H9 (cell line): ENCODE data around the gene AP4M1. TPM values are rescaled to one million over a fixed set of nuclear protein-coding genes. Genes with fewer than 3 reads are reported as not detected.

Experiments
- DNase-seq: peaks from one replicate; pipeline ENCODE4 v3.0.0-alpha.2; 2017
- H2AFZ ChIP-seq: one replicate; pipeline ENCODE4 v1.6.1; 2013; ENCODE audit warnings: mild to moderate bottlenecking, low read length, control low read depth, moderate library complexity
- H2AK5ac ChIP-seq: 2 replicates; pipeline ENCODE4 v1.6.1; 2013; ENCODE audit warnings: low read length, control low read depth, mixed read lengths; ENCODE audit not compliant: insufficient read length
- H2BK120ac ChIP-seq: one replicate; pipeline ENCODE4 v1.6.1; 2013; ENCODE audit warnings: low read depth, mild to moderate bottlenecking, low read length, control low read depth, inconsistent platforms; ENCODE audit not compliant: poor library complexity, severe bottlenecking
- H2BK12ac ChIP-seq: 2 replicates; pipeline ENCODE4 v1.6.1; 2013; ENCODE audit warnings: low read length, control low read depth, mixed read lengths, low read depth; ENCODE audit not compliant: insufficient read length
- H2BK15ac ChIP-seq: 2 replicates; pipeline ENCODE4 v1.6.1; 2013; ENCODE audit warnings: low read depth, low read length, control low read depth
- H2BK20ac ChIP-seq: one replicate; pipeline ENCODE4 v1.6.1; 2013; ENCODE audit warnings: low read depth, mild to moderate bottlenecking, low read length, control low read depth, inconsistent platforms; ENCODE audit not compliant: poor library complexity, severe bottlenecking
- H2BK5ac ChIP-seq: 2 replicates; pipeline ENCODE4 v1.6.1; 2013; ENCODE audit warnings: low read length, control low read depth, mixed read lengths; ENCODE audit not compliant: insufficient read length
- H3K14ac ChIP-seq: 2 replicates; pipeline ENCODE4 v1.6.1; 2013; ENCODE audit warnings: low read length, control low read depth; ENCODE audit not compliant: insufficient read depth
- H3K18ac ChIP-seq: 2 replicates; pipeline ENCODE4 v1.6.1; 2013; ENCODE audit warnings: low read depth, mild to moderate bottlenecking, mixed read lengths, low read length, control low read depth; ENCODE audit not compliant: insufficient read length
- H3K23ac ChIP-seq: 2 replicates; pipeline ENCODE4 v1.6.1; 2013; ENCODE audit warnings: low read length, control low read depth, mixed read lengths, low read depth; ENCODE audit not compliant: insufficient read length
- H3K23me2 ChIP-seq: 2 replicates; pipeline ENCODE4 v1.6.1; 2013; ENCODE audit warnings: low read depth, mild to moderate bottlenecking, mixed read lengths, low read length, control low read depth; ENCODE audit not compliant: insufficient read length, poor library complexity, severe bottlenecking
- H3K27ac ChIP-seq: 2 replicates; pipeline ENCODE4 v1.5.1; 2013; ENCODE audit warnings: low read length, control low read depth, mixed read lengths, low read depth; ENCODE audit not compliant: insufficient read length
- H3K27me3 ChIP-seq: 2 replicates; pipeline ENCODE4 v1.6.1; 2013; ENCODE audit warnings: low read length, control low read depth, inconsistent platforms; ENCODE audit not compliant: insufficient read depth
- H3K4ac ChIP-seq: 2 replicates; pipeline ENCODE4 v1.6.1; 2013; ENCODE audit warnings: low read depth, mild to moderate bottlenecking, control low read depth, inconsistent platforms, low read length, moderate library complexity
- H3K4me1 ChIP-seq: 2 replicates; pipeline ENCODE4 v1.6.1; 2013; ENCODE audit warnings: low read length, control low read depth, inconsistent platforms; ENCODE audit not compliant: insufficient read depth
- H3K4me2 ChIP-seq: 2 replicates; pipeline ENCODE4 v1.6.1; 2013; ENCODE audit warnings: low read length, control low read depth, mixed read lengths; ENCODE audit not compliant: insufficient read length, insufficient read depth
- H3K56ac ChIP-seq: 2 replicates; pipeline ENCODE4 v1.6.1; 2013; ENCODE audit warnings: low read depth, mild to moderate bottlenecking, mixed read lengths, low read length, control low read depth; ENCODE audit not compliant: insufficient read length
- H3K79me1 ChIP-seq: 2 replicates; pipeline ENCODE4 v1.6.1; 2013; ENCODE audit warnings: low read depth, mild to moderate bottlenecking, moderate library complexity, low read length, control low read depth, inconsistent platforms; ENCODE audit not compliant: insufficient read depth, poor library complexity, severe bottlenecking
- H3K79me2 ChIP-seq: 2 replicates; pipeline ENCODE4 v1.6.1; 2013; ENCODE audit warnings: low read length, control low read depth, inconsistent platforms; ENCODE audit not compliant: insufficient read depth
- H3K9ac ChIP-seq: 2 replicates; pipeline ENCODE4 v1.6.1; 2013; ENCODE audit warnings: low read length, control low read depth, mixed read lengths; ENCODE audit not compliant: insufficient read length; ENCODE audit errors: extremely low read depth
- H3K9me3 ChIP-seq: one replicate; pipeline ENCODE4 v1.6.1; 2013; ENCODE audit warnings: low read depth, low read length, inconsistent platforms; ENCODE audit not compliant: control insufficient read depth
- H3T11ph ChIP-seq: one replicate; pipeline ENCODE4 v1.6.1; 2013; ENCODE audit warnings: mild to moderate bottlenecking, low read length, control low read depth, inconsistent platforms
- H4K20me1 ChIP-seq: one replicate; pipeline ENCODE4 v1.6.1; 2013; ENCODE audit not compliant: control insufficient read depth, insufficient read length, insufficient read depth
- H4K5ac ChIP-seq: 2 replicates; pipeline ENCODE4 v1.6.1; 2013; ENCODE audit warnings: low read depth, mild to moderate bottlenecking, mixed read lengths, low read length, control low read depth; ENCODE audit not compliant: insufficient read length
- H4K8ac ChIP-seq: replicated peaks from 2 replicates; pipeline ENCODE4 v1.6.1; 2013; ENCODE audit warnings: low read length, control low read depth, mixed read lengths, low read depth; ENCODE audit not compliant: insufficient read length
- H4K91ac ChIP-seq: 2 replicates; pipeline ENCODE4 v1.6.1; 2013; ENCODE audit warnings: low read depth, mild to moderate bottlenecking, moderate library complexity, mixed read lengths, low read length, control low read depth; ENCODE audit not compliant: insufficient read length
- H3K27ac Mint-ChIP-seq, 3 experiments: 2 replicates in 2 of 3; 3 replicates in 1 of 3; pipeline ENCODE4 v1.8.0; 2020 to 2021; ENCODE audit warnings: mixed read lengths in 3 of 3, mild to moderate bottlenecking in 1 of 3, moderate library complexity in 1 of 3
- H3K27me3 Mint-ChIP-seq: 2 replicates; pipeline ENCODE4 v1.8.0; 2021; ENCODE audit warnings: low read depth, mild to moderate bottlenecking, moderate library complexity, mixed read lengths
- H3K36me3 Mint-ChIP-seq, 3 experiments: 2 replicates in 2 of 3; 3 replicates in 1 of 3; pipeline ENCODE4 v1.8.0; 2020 to 2021; ENCODE audit warnings: low read depth in 3 of 3, mixed read lengths in 3 of 3; ENCODE audit not compliant: insufficient read depth in 1 of 3
- H3K4me1 Mint-ChIP-seq, 2 experiments: 2 replicates each; pipeline ENCODE4 v1.8.0; 2020; ENCODE audit warnings: mixed read lengths in 2 of 2
- H3K4me3 Mint-ChIP-seq, 2 experiments: 2 replicates in 1 of 2; 3 replicates in 1 of 2; pipeline ENCODE4 v1.8.0; 2020 to 2021; ENCODE audit warnings: mild to moderate bottlenecking in 2 of 2, mixed read lengths in 2 of 2, moderate library complexity in 1 of 2
- H3K9me3 Mint-ChIP-seq, 2 experiments: 2 replicates in 1 of 2; 3 replicates in 1 of 2; pipeline ENCODE4 v1.8.0; 2020; ENCODE audit warnings: mild to moderate bottlenecking in 2 of 2, mixed read lengths in 2 of 2, moderate library complexity in 1 of 2
- CTCF ChIP-seq: fragments of 200-600 bp; sonication (generic); conservative IDR thresholded peaks from 3 replicates; pipeline ENCODE4 v1.8.0; 2021; ENCODE audit warnings: antibody characterized with exemption, mild to moderate bottlenecking
- WGBS: extraction: QIAGEN DNeasy Blood & Tissue Kit; methylation state at CpG from one replicate; pipeline ENCODE4 v1.1.7; 2013; ENCODE audit warnings: missing lambda C conversion rate, low lambda C conversion rate, mixed read lengths; ENCODE audit not compliant: insufficient read length; ENCODE audit errors: extremely low coverage; 5-methylcytosine and 5-hydroxymethylcytosine counted together
- total RNA-seq: library from RNA; stranded (reverse); gene quantifications from 2 replicates; pipeline ENCODE4 v1.2.1, GENCODE V29; 2021

The AP4M1 gene
- total RNA-seq, 1 experiment from 2014 or later, result 18.8 TPM

- H3K27ac ChIP-seq, result peak within 1 kb of the TSS; percentile 86
- no peak within 1 kb of the TSS for H2BK12ac ChIP-seq
- no peak within 1 kb of the TSS for H3T11ph ChIP-seq
- peak; percentile 86 for DNase-seq
- no peaks in the 10 kb centered on the region for H3K9me3 ChIP-seq
- H3K4me2 ChIP-seq, result peak within 1 kb of the TSS; percentile 92
- no peaks in the 10 kb centered on the region for H3K79me2 ChIP-seq
- Mint-ChIP-seq H3K36me3 (peaks cover 2 to 14% (median 7%) of the 10 kb centered on the region in 3 experiments; a peak in 4 of 7 replicates), H3K4me1 (peaks cover 6 to 15% of the 10 kb centered on the region in 2 experiments), H3K4me3 (peak within 1 kb of the TSS; percentile 98 to 99), H3K27ac (peak within 1 kb of the TSS; percentile 99 to 100 (median 99)), H3K9me3 (no peaks in the 10 kb centered on the region), H3K27me3 (peaks cover 24% of the 10 kb centered on the region)
- H4K91ac ChIP-seq, result no peak within 1 kb of the TSS
- no peak within 1 kb of the TSS for H2BK20ac ChIP-seq
- peak within 1 kb of the TSS; percentile 96 for H3K18ac ChIP-seq
- no peak within 1 kb of the TSS for H4K5ac ChIP-seq
- no peaks in the 10 kb centered on the region for H4K20me1 ChIP-seq
- peak within 1 kb of the TSS; percentile 92; the same call in 1 of the 2 replicates for H3K14ac ChIP-seq
- H3K56ac ChIP-seq, result peak within 1 kb of the TSS; percentile 55
- no peak within 1 kb of the TSS for H3K23ac ChIP-seq
- no peaks in the 10 kb centered on the region; the same call in 1 of the 2 replicates for H3K27me3 ChIP-seq
- no CpG with 5 or more reads among the region's 85 CpGs for WGBS
- H2BK5ac ChIP-seq, result peak within 1 kb of the TSS; percentile 77
- no peaks in the 10 kb centered on the region; the same call in 1 of the 2 replicates for H3K4me1 ChIP-seq
- H2BK120ac ChIP-seq, result no peak within 1 kb of the TSS
- H3K79me1 ChIP-seq, result no peaks in the 10 kb centered on the region
- peak within 1 kb of the TSS; percentile 19 for H4K8ac ChIP-seq
- no peak within 1 kb of the TSS for H2AFZ ChIP-seq
- H3K9ac ChIP-seq, result peak within 1 kb of the TSS; percentile 95
- no peak within 1 kb of the TSS for H2AK5ac ChIP-seq
- H3K4ac ChIP-seq, result no peak within 1 kb of the TSS
- no peak within 1 kb of the TSS for H2BK15ac ChIP-seq
- no peak for TF ChIP-seq CTCF
- peaks cover 15% of the 10 kb centered on the region for H3K23me2 ChIP-seq
These were observed 25.8 kb downstream of the AP4M1 start, which contains the start of gene MBLAC1 for GRCh38 chr7:100126931-100127865. TSS of gene MBLAC1 (plus strand) at chr7:100126967. CDS start at chr7:100127396, 429 bp downstream.
